ENCODE data around the gene NUMBL.
"Not testable (repeated sequence)": the region's sequence is repeated elsewhere in the genome, so short reads cannot be mapped to it uniquely, and the experiment has no call there.

Gene NUMBL

GRCh38 chr19:40629346-40629745 is 61.1 kb downstream of the NUMBL start:
- DNase-seq (ENCODE audit: low read depth): no peak

- DNase-seq (ENCODE audit: low read depth): no peak
Observed at GRCh38 chr19:40627486-40628279, 62.8 kb downstream of the NUMBL start.

GRCh38 chr19:40626918-40627317 is 63.5 kb downstream of the NUMBL start:
- DNase-seq (ENCODE audit: low read depth): no peak

GRCh38 chr19:40625406-40626120 is 64.9 kb downstream of the NUMBL start:
- DNase-seq (ENCODE audit: low read depth): no peak

GRCh38 chr19:40624369-40625153 is 65.9 kb downstream of the NUMBL start:
- not testable (repeated sequence) for DNase-seq (ENCODE audit: low read depth)

GRCh38 chr19:40623403-40624251 is 66.8 kb downstream of the NUMBL start:
- DNase-seq (ENCODE audit: low read depth): peak; percentile 93

- no peak for DNase-seq (ENCODE audit: low read depth)
Observed at GRCh38 chr19:40622773-40623075, 67.7 kb downstream of the NUMBL start.

- DNase-seq (ENCODE audit: low read depth): no peak
Observed at GRCh38 chr19:40621966-40622772, 68.3 kb downstream of the NUMBL start.

- DNase-seq (ENCODE audit: low read depth): no peak
Observed at GRCh38 chr19:40621283-40621682, 69.2 kb downstream of the NUMBL start.

- no peak for DNase-seq (ENCODE audit: low read depth)
Observed at GRCh38 chr19:40620161-40620485, 70.3 kb downstream of the NUMBL start.

GRCh38 chr19:40619333-40620160 is 70.9 kb downstream of the NUMBL start:
- DNase-seq (ENCODE audit: low read depth): no peak

- no peak for DNase-seq (ENCODE audit: low read depth)
Observed at GRCh38 chr19:40617961-40618360, 72.5 kb downstream of the NUMBL start.

GRCh38 chr19:40616941-40617340 is 73.5 kb downstream of the NUMBL start:
- no peak for DNase-seq (ENCODE audit: low read depth)

- DNase-seq (ENCODE audit: low read depth): no peak
Observed at GRCh38 chr19:40616178-40616577, 74.3 kb downstream of the NUMBL start.

Data from amniotic epithelial cell (primary cell).